GM23338 (cell line): ENCODE data around the gene RPH3AL.

Experiments
- CTCF ChIP-seq, 2 experiments: fragments of 200-600 bp in 1 of 2; sonication (generic) in 1 of 2; conservative IDR thresholded peaks; 2 replicates each; pipeline versions ENCODE4 v1.5.1 to v1.6.1; 2016 to 2017; ENCODE audit warnings: antibody characterized with exemption in 2 of 2, low read depth in 2 of 2, mild to moderate bottlenecking in 2 of 2, moderate library complexity in 1 of 2
- EZH2 ChIP-seq: fragments of 200-600 bp; sonication (generic); IDR thresholded peaks from one replicate; pipeline ENCODE4 v1.8.0; 2017; ENCODE audit warnings: antibody characterized with exemption, mild to moderate bottlenecking, low read depth; ENCODE audit not compliant: unreplicated experiment
- EZH2phosphoT487 ChIP-seq: fragments of 200-600 bp; sonication (generic); IDR thresholded peaks from one replicate; pipeline ENCODE4 v1.8.1; 2018; ENCODE audit warnings: antibody characterized with exemption; ENCODE audit not compliant: unreplicated experiment
- POLR2AphosphoS5 ChIP-seq: IDR thresholded peaks from 2 replicates; pipeline ENCODE4 v1.6.1; 2016; ENCODE audit warnings: antibody characterized with exemption, low read depth
- TF ChIP-seq, protein P1 (sequence below): IDR thresholded peaks from 2 replicates; pipeline ENCODE4 v1.6.1; 2016; ENCODE audit warnings: antibody characterized with exemption

- TF ChIP-seq CTCF (conservative IDR thresholded peaks at IDR 0.05; ENCODE audit: low read depth in 2 of 2): no peak
- TF ChIP-seq POLR2AphosphoS5: no peak
- TF ChIP-seq, protein P1, sequence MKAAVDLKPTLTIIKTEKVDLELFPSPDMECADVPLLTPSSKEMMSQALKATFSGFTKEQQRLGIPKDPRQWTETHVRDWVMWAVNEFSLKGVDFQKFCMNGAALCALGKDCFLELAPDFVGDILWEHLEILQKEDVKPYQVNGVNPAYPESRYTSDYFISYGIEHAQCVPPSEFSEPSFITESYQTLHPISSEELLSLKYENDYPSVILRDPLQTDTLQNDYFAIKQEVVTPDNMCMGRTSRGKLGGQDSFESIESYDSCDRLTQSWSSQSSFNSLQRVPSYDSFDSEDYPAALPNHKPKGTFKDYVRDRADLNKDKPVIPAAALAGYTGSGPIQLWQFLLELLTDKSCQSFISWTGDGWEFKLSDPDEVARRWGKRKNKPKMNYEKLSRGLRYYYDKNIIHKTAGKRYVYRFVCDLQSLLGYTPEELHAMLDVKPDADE: no peak
- TF ChIP-seq EZH2: no peak
- no peak for TF ChIP-seq EZH2phosphoT487
These were observed 119.1 kb downstream of the RPH3AL start for GRCh38 chr17:233473-233941.
